HEK293T (cell line): ENCODE measurements around the gene DCDC1.

Experiments
- CTCF ChIA-PET: fragments of 350-600 bp; formaldehyde crosslinking; extraction: SDS; loops from one replicate; lab custom pipeline; 2021; ENCODE audit warnings: antibody characterized with exemption, inconsistent platforms; lab: Yijun Ruan, JAX
- POLR2A ChIA-PET: fragments of 350-600 bp; formaldehyde crosslinking; extraction: SDS; loops from one replicate; lab custom pipeline; 2020; ENCODE audit warnings: antibody characterized with exemption, inconsistent platforms; lab: Yijun Ruan, JAX
- DNase-seq: peaks from one replicate; pipeline ENCODE4 v3.0.0; 2012; ENCODE audit warnings: mixed read lengths; ENCODE audit errors: extremely low spot score
- ARNT ChIP-seq: fragments of 450-650 bp; IDR thresholded peaks from 2 replicates; pipeline ENCODE4 v1.6.1; 2017; ENCODE audit warnings: mild to moderate bottlenecking
- BHLHE40 ChIP-seq: fragments of 450-650 bp; IDR thresholded peaks from 2 replicates; pipeline ENCODE4 v1.6.1; 2016; ENCODE audit warnings: mild to moderate bottlenecking, moderate library complexity, borderline replicate concordance
- CTBP1 ChIP-seq: fragments of 450-650 bp; IDR thresholded peaks from 2 replicates; pipeline ENCODE4 v1.6.1; 2016; ENCODE audit warnings: borderline replicate concordance
- ELF4 ChIP-seq: fragments of 450-650 bp; IDR thresholded peaks from 2 replicates; pipeline ENCODE4 v1.6.1; 2017; ENCODE audit warnings: antibody characterized with exemption
- FOXA1 ChIP-seq: fragments of 450-650 bp; IDR thresholded peaks from 2 replicates; pipeline ENCODE4 v1.6.1; 2016; ENCODE audit warnings: mild to moderate bottlenecking
- FOXK2 ChIP-seq: fragments of 450-650 bp; IDR thresholded peaks from 2 replicates; pipeline ENCODE4 v1.6.1; 2016; ENCODE audit warnings: mild to moderate bottlenecking
- FOXM1 ChIP-seq: fragments of 450-650 bp; IDR thresholded peaks from 2 replicates; pipeline ENCODE4 v1.6.1; 2017; ENCODE audit warnings: mild to moderate bottlenecking, borderline replicate concordance
- HDGF ChIP-seq: fragments of 450-650 bp; IDR thresholded peaks from 2 replicates; pipeline ENCODE4 v1.6.1; 2017; ENCODE audit warnings: antibody characterized with exemption, borderline replicate concordance
- L3MBTL2 ChIP-seq: fragments of 450-650 bp; conservative IDR thresholded peaks from 2 replicates; pipeline ENCODE4 v1.6.1; 2016; ENCODE audit warnings: mild to moderate bottlenecking
- LEF1 ChIP-seq: fragments of 450-650 bp; IDR thresholded peaks from 2 replicates; pipeline ENCODE4 v1.6.1; 2017; ENCODE audit warnings: mild to moderate bottlenecking, borderline replicate concordance
- NFRKB ChIP-seq: fragments of 450-650 bp; IDR thresholded peaks from 2 replicates; pipeline ENCODE4 v1.6.1; 2016; ENCODE audit warnings: mild to moderate bottlenecking, moderate library complexity
- SP1 ChIP-seq: fragments of 450-650 bp; IDR thresholded peaks from 2 replicates; pipeline ENCODE4 v1.6.1; 2017
- TARDBP ChIP-seq: fragments of 450-650 bp; IDR thresholded peaks from 2 replicates; pipeline ENCODE4 v1.6.1; 2016
- ZNF384 ChIP-seq: fragments of 450-650 bp; IDR thresholded peaks from 2 replicates; pipeline ENCODE4 v1.6.1; 2016
- TF ChIP-seq, protein P1 (sequence below): fragments of 450-650 bp; IDR thresholded peaks from 2 replicates; pipeline ENCODE4 v1.6.1; 2016

DCDC1 gene

DNA sequence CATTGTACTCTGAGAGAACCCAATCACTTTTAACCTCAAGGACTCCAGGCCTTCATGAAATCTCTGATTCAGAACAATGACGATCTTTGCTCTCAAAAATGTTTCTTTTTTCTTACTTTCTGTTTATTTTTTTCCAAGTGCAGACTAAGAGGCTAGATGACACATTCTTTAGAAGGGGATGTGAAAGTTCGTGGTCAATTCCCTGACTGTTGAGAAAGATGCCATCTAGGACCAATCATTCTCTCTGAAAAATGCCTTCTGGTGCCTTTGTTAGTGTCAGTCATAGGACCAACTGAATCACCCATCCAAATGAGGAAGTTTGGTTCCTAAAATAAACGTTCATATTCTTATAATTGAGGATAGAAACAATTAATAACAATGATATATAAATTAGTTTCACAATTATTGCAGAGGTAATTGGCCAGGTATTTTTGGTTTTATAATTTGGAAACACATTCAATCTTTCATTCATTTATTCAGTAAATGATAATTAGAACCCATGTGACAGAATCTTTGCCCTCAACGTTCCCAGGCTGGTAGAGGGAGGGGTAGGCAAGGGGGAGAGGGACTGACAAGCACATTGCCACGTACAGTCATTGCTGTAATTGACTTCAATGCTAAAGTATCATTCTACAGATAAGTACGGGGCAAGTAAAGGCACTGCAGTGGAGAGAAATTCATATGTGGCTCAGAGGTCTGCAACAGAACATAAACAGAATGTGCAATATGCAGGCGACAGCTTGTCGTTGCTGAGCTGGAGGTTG, 450.0 kb downstream of the DCDC1 start:
- TF ChIP-seq FOXM1 (no peak), ARNT (no peak), SP1 (no peak)
- POLR2A ChIA-PET = no interaction called here
- no peak for DNase-seq
- CTCF ChIA-PET = no interaction called here

DNA sequence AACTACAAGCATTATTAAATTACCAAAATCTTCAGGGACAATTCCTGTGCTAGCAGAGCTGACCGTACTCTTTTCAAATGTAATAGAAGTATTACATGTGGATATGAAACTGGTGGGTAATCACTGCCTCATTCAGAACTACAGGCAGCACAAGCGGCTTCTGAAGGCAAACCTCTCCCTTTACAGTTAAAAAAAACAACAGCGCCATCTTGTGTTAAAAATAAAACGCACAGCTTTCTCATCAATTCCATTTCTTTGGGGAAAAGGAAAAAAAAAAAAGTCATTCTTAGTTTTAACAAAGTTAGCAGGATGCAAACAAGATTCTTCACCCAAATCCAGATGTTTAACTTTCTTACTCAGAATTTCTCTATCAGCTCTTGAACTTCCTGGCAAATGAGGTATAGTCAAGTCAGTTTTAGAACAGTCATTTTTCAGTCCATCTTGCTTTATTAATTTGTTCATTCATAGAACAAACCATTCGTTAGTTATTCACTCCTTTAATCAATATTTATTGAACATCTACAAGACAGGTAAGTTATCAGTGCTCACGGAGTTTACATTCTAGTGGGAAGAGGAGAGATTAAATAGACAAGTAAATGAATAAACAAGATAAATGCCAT, 451.6 kb downstream of the DCDC1 start:
- ChIA-PET POLR2A (no interaction called here), CTCF (interaction anchor here (0.6 to 0.7 kb wide), 6 partner anchors 467 to 788 kb away, joined by 3 to 8 read pairs (median 3); no protein-coding TSS in a partner anchor)
- TF ChIP-seq ZNF384 = peak; percentile 63; the same call in 1 of the 2 replicates
- no peak for TF ChIP-seq SP1
- no peak for TF ChIP-seq LEF1
- peak; percentile 46 for DNase-seq

DNA sequence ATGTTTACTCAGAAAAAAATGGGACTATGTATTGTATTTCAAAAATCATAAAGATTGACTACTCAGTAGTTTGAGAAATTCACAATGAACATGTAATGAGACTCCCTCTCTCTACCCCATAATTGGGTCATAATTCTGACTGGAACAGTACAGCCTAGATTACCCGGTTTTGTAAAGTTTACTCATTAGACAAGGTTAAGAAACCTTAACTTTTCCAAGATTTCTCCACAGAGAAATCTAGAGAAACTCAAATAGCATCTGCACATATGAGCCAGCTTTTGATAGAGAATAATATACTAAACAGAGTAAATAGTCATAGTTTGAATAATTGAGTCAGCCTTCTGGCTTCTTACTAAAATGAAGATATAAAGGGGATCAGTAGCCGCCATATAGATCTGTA, 452.3 kb downstream of the DCDC1 start:
- TF ChIP-seq LEF1 = no peak
- no peak for TF ChIP-seq SP1
- no peak for TF ChIP-seq L3MBTL2
- TF ChIP-seq HDGF = no peak
- TF ChIP-seq FOXK2 = no peak
- no peak for TF ChIP-seq ZNF384
- TF ChIP-seq ELF4 = no peak
- TF ChIP-seq ARNT = no peak
- no peak for TF ChIP-seq NFRKB
- ChIA-PET CTCF (interaction anchor here (0.6 kb wide), 1 partner anchor 311 kb away, joined by 8 read pairs; no protein-coding TSS in a partner anchor), POLR2A (no interaction called here)
- DNase-seq = no peak

DNA sequence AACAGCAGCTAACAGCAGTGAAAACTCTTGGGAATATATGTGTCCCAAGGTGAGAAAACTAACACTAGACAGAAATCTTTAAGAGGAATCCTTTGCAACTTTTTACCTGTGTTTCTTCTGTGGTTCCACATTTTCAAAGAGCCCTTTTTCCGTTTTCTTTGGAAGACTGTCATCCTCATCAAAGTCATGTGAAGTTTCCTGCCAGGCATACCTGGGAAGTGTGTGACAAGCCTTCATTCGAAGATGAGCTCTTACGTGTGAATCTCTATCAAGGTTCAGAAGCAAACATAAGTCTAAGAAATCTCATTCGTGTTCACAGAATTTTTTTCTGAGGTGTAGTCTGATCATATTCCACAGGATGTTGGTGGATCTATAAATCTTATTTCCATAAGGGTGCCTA, 452.8 kb downstream of the DCDC1 start:
- DNase-seq = no peak
- POLR2A ChIA-PET = no interaction called here
- TF ChIP-seq ELF4 = no peak
- CTCF ChIA-PET = interaction anchor here (0.6 kb wide), 1 partner anchor 310 kb away, joined by 8 read pairs; no protein-coding TSS in a partner anchor

DNA sequence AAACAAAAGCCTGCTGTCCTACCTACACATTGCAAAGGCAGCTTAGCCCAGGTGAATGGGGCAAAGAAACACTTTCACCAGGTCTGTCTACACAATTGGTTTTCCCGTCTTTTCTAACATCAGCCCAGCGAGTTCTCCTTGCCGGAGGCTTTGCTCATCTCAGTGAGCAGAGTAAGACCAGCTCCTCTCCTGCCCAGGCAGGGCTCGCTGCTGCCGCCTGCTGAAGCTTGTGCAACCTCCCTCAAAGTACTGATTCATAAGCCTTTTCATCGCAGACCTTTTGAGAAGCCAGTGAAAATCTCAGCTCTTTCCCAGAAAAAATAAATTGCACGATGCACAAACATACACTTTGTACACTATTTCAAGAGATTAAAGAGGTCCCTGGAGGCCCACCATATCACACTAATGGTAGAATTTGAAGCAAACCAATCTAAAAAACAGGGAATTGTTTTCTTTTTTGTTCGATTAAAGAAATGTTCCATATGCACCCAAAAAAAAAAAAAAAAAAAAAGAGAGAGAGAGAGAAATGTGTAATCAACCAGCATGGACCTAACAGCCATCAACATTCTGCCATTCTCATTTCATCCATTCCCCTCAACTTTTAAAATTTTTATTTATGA, 455.3 kb downstream of the DCDC1 start:
- ChIA-PET CTCF (interaction anchor here (0.6 to 1.4 kb wide), 11 partner anchors 10 to 785 kb away, joined by 3 to 11 read pairs (median 3); no protein-coding TSS in a partner anchor), POLR2A (interaction anchor here (1.0 kb wide), 1 partner anchor 592 kb away, joined by 3 read pairs; the partner anchor contains the start of gene ARL14EP)
- no peak for TF ChIP-seq FOXA1
- TF ChIP-seq HDGF = no peak
- no peak for TF ChIP-seq LEF1
- 0 out of 2 replicates have a peak, but pooled peaks have one; percentile 11 for TF ChIP-seq ZNF384
- no peak for TF ChIP-seq FOXM1
- no peak for TF ChIP-seq TARDBP
- DNase-seq = peak; percentile 73

DNA sequence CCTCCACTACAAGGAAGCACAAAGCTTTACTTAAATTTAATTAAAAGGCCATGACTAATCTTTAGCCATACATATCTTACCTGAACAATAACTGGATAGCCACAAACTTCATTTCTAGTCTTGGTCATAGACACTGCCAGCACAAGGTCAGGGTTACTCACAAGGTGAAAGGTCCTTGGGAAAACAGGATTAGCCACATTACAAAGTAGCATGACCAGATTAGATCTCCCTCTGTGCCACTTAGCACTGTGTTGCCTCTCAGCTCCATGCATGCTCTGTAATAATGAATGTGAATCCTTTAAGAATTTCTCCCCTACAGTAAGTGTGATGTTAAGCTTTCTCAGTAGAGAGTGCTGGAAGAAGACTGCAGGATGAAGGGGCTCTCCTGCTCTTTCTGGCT, 458.3 kb downstream of the DCDC1 start:
- TF ChIP-seq L3MBTL2 (no peak), ZNF384 (no peak), FOXK2 (no peak)
- CTCF ChIA-PET = no interaction called here
- POLR2A ChIA-PET = no interaction called here
- DNase-seq = no peak

DNA sequence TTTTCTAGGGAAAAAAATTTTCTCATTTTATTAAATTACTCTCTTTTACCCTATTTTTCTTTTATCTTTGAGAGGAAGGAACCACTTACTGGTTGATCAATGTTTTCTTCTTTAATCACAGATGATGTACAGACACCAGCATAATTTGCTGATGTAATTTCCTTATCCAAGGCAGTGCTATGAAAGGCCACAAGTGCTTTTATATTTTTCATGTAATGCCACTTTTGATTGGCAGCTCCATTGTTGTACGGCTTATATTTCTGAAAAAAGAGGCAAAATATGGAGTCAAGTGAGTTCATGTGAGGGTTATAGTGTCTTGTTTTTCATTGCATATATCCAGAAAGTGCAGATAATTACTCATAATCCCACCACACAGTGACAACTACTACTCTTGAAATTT, 460.7 kb downstream of the DCDC1 start:
- CTCF ChIA-PET = no interaction called here

DNA sequence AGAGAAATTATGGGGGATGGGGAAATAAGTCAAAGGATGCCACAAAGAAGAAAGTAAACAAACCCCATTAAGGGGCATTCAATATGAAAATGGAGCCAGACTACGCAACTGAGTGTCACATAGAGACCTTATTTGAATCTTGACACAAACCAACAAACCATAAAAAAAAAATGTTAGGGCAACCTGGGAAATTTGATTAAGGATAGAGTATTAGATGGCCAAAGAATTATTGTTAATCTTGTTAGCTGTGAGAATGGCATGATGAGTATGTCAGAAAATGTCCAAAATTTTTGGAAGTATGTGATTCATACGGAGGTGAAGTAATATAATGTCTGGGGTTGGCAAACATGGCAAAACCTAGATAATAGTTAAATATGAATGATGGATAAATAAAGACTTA, 461.3 kb downstream of the DCDC1 start:
- ChIA-PET CTCF (no interaction called here), POLR2A (no interaction called here)
- no peak for TF ChIP-seq ARNT
- TF ChIP-seq CTBP1 = no peak
- TF ChIP-seq BHLHE40 = no peak
- no peak for TF ChIP-seq FOXA1
- TF ChIP-seq HDGF = no peak
- no peak for DNase-seq

More for the DNA sequence above, 460.7 kb downstream of the DCDC1 start:
- no peak for DNase-seq
- TF ChIP-seq, protein P1, sequence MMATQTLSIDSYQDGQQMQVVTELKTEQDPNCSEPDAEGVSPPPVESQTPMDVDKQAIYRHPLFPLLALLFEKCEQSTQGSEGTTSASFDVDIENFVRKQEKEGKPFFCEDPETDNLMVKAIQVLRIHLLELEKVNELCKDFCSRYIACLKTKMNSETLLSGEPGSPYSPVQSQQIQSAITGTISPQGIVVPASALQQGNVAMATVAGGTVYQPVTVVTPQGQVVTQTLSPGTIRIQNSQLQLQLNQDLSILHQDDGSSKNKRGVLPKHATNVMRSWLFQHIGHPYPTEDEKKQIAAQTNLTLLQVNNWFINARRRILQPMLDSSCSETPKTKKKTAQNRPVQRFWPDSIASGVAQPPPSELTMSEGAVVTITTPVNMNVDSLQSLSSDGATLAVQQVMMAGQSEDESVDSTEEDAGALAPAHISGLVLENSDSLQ = no peak
- no peak for TF ChIP-seq BHLHE40
- no peak for TF ChIP-seq L3MBTL2
- TF ChIP-seq NFRKB = no peak
- POLR2A ChIA-PET = no interaction called here
